Astrocyte (in vitro differentiated cells and primary cell): Measurements from ENCODE around the gene SDHB.

Source experiments
- CTCF ChIP-seq: IDR thresholded peaks from 2 replicates; pipeline ENCODE4 v1.5.1; 2011; ENCODE audit warnings: low read depth, mild to moderate bottlenecking, inconsistent platforms, low read length, moderate library complexity; ENCODE audit not compliant: insufficient read depth
- EZH2 ChIP-seq: IDR thresholded peaks from 2 replicates; pipeline ENCODE4 v1.6.1; 2012; ENCODE audit warnings: mild to moderate bottlenecking, low read length, inconsistent platforms; ENCODE audit not compliant: insufficient read depth

GRCh38 chr1:17009706-17010105 is 44.1 kb downstream of the SDHB start:
- TF ChIP-seq CTCF (no peak), EZH2 (no peak)
